HepG2 (cell line): Measurements from ENCODE around the gene UXS1. TPM values are rescaled to one million over a fixed set of nuclear protein-coding genes. Genes with fewer than 3 reads are reported as not detected.

Experiments used
- ATAC-seq: fragments of 200-7000 bp; cut with Tn5 transposase; 3 replicates; pipeline ENCODE4 v1.9.1; 2020; ENCODE audit warnings: mild to moderate bottlenecking, moderate library complexity
- BruUV-seq: library from RNA; stranded (reverse); fragments of 400-500 nt; replicated peaks from 2 replicates; lab custom pipeline; 2021; lab: Mats Ljungman, UMichigan
- CTCF ChIA-PET: fragments of 300-600 bp; formaldehyde crosslinking; extraction: SDS; loops from one replicate; lab custom pipeline; 2021; ENCODE audit warnings: low total read pairs, inconsistent platforms, low intra/inter-chr PET ratio; lab: Yijun Ruan, JAX
- POLR2A ChIA-PET: fragments of 350-600 bp; sonication (Branson Sonifier 250); formaldehyde crosslinking; loops from one replicate; lab custom pipeline; 2020; ENCODE audit warnings: antibody characterized with exemption, inconsistent platforms; lab: Yijun Ruan, JAX
- DNase-seq: peaks from one replicate; pipeline ENCODE4 v3.0.0-alpha.2; 2015; ENCODE audit warnings: low spot score
- FAIRE-seq: peaks from 3 replicates; lab custom pipeline; 2011; peaks lifted over from hg19 to GRCh38; lab: Jason Lieb, UNC
- H2AFZ ChIP-seq: one replicate; pipeline ENCODE4 v1.6.1; 2011; ENCODE audit warnings: low read length, inconsistent platforms
- H3K27ac ChIP-seq: fragments of 300-600 bp; 3 replicates; pipeline ENCODE4 v1.8.0; 2011; ENCODE audit warnings: mixed run types, mild to moderate bottlenecking, mixed read lengths, low read length, inconsistent platforms; ENCODE audit not compliant: insufficient read depth; ENCODE audit errors: extremely low read length
- H3K27me3 ChIP-seq, 2 experiments: fragments of 200-600 bp in 1 of 2; 2 replicates in 1 of 2; 3 replicates in 1 of 2; pipeline versions ENCODE4 v1.6.0 to v1.8.0; 2011; ENCODE audit warnings: low read length in 2 of 2, mild to moderate bottlenecking in 2 of 2, moderate library complexity in 2 of 2, inconsistent platforms in 1 of 2; ENCODE audit not compliant: insufficient read depth in 2 of 2, control insufficient read depth in 1 of 2
- H3K36me3 ChIP-seq, 2 experiments: fragments of 200-600 bp in 1 of 2; replicated peaks in 1 of 2; 2 replicates in 1 of 2; 3 replicates in 1 of 2; pipeline versions ENCODE4 v1.5.1 to v1.8.0; 2011; ENCODE audit warnings: low read length in 2 of 2, inconsistent platforms in 1 of 2; ENCODE audit not compliant: insufficient read depth in 2 of 2, control insufficient read depth in 1 of 2
- H3K4me1 ChIP-seq: 2 replicates; pipeline ENCODE4 v1.5.1; 2012; ENCODE audit warnings: low read length, inconsistent platforms; ENCODE audit not compliant: insufficient read depth
- H3K4me2 ChIP-seq: 2 replicates; pipeline ENCODE4 v1.6.0; 2011; ENCODE audit warnings: low read depth, low read length, inconsistent platforms
- H3K4me3 ChIP-seq, 3 experiments: fragments of 200-600 bp in 1 of 3; sonication (generic), shearing (Covaris generic) in 1 of 3; replicated peaks in 1 of 3; 2 replicates each; pipeline ENCODE4 v1.5.1; 2011 to 2016; ENCODE audit warnings: low read length in 3 of 3, inconsistent platforms in 2 of 3, low read depth in 2 of 3, mild to moderate bottlenecking in 2 of 3, control low read depth in 1 of 3, mixed read lengths in 1 of 3; ENCODE audit not compliant: insufficient read depth in 1 of 3
- H3K79me2 ChIP-seq: one replicate; pipeline ENCODE4 v1.6.1; 2011; ENCODE audit warnings: low read length, inconsistent platforms; ENCODE audit not compliant: insufficient read depth
- H3K9ac ChIP-seq: 2 replicates; pipeline ENCODE4 v1.6.0; 2011; ENCODE audit warnings: mild to moderate bottlenecking, low read depth, low read length, inconsistent platforms; ENCODE audit not compliant: insufficient read depth
- H3K9me3 ChIP-seq: 2 replicates; pipeline ENCODE4 v1.5.1; 2012; ENCODE audit warnings: mild to moderate bottlenecking, low read length
- H4K20me1 ChIP-seq: 2 replicates; pipeline ENCODE4 v1.6.0; 2011; ENCODE audit warnings: inconsistent platforms, mild to moderate bottlenecking, low read length, moderate library complexity; ENCODE audit not compliant: insufficient read depth
- BCLAF1 ChIP-seq: fragments of 450-650 bp; IDR thresholded peaks from 2 replicates; pipeline ENCODE4 v1.6.1; 2017; ENCODE audit warnings: mild to moderate bottlenecking
- CHCHD3 ChIP-seq: sonication (generic); formaldehyde crosslinking; IDR thresholded peaks from 2 replicates; pipeline ENCODE4 v1.8.0; 2022; ENCODE audit warnings: mild to moderate bottlenecking, missing genetic modification reagents, moderate library complexity
- HNF4G ChIP-seq, 2 experiments: sonication (generic) in 1 of 2; formaldehyde crosslinking in 1 of 2; IDR thresholded peaks; 2 replicates each; pipeline versions ENCODE4 v1.4.0 to v1.6.1; 2011 to 2020; ENCODE audit warnings: borderline replicate concordance in 2 of 2, low read depth in 2 of 2, mild to moderate bottlenecking in 2 of 2, low read length in 1 of 2, missing genetic modification reagents in 1 of 2, moderate library complexity in 1 of 2
- HNRNPL ChIP-seq: fragments of 200-400 bp; formaldehyde crosslinking; IDR thresholded peaks from 2 replicates; pipeline ENCODE4 v1.6.1; 2017; ENCODE audit warnings: mild to moderate bottlenecking, low read depth, low read length
- MXI1 ChIP-seq: IDR thresholded peaks from 3 replicates; pipeline ENCODE4 v1.6.1; 2012; ENCODE audit warnings: low read depth, low read length, inconsistent platforms, borderline replicate concordance
- NRL ChIP-seq: sonication (generic); formaldehyde crosslinking; IDR thresholded peaks from 2 replicates; pipeline ENCODE4 v1.5.0; 2020; ENCODE audit warnings: missing genetic modification reagents, mild to moderate bottlenecking, moderate library complexity, borderline replicate concordance
- SIX1 ChIP-seq: sonication (generic); formaldehyde crosslinking; IDR thresholded peaks from 2 replicates; pipeline ENCODE4 v1.4.0; 2020; ENCODE audit warnings: missing genetic modification reagents, borderline replicate concordance
- ZKSCAN8 ChIP-seq: IDR thresholded peaks from 2 replicates; pipeline ENCODE4 v1.6.1; 2016; ENCODE audit warnings: borderline replicate concordance, missing genetic modification reagents, missing compliant biosample characterization
- ZNF326 ChIP-seq: sonication (generic); formaldehyde crosslinking; IDR thresholded peaks from 2 replicates; pipeline ENCODE4 v1.4.0; 2020; ENCODE audit warnings: missing genetic modification reagents, borderline replicate concordance
- ZNF460 ChIP-seq: sonication (generic); formaldehyde crosslinking; IDR thresholded peaks from 2 replicates; pipeline ENCODE4 v1.5.1; 2020; ENCODE audit warnings: missing genetic modification reagents, mild to moderate bottlenecking, borderline replicate concordance
- WGBS: methylation state at CpG from one replicate; pipeline ENCODE4 v1.1.6; 2017; ENCODE audit warnings: low lambda C conversion rate; 5-methylcytosine and 5-hydroxymethylcytosine counted together
- in situ Hi-C: cut with HindIII; loops from 2 replicates; pipeline ENCODE4 v1.10.0; 2017; ENCODE audit warnings: low pct_unique_long_range_greater_than_20kb; ENCODE audit not compliant: extremely low pct_ligation_motif_present
- intact Hi-C: fragments of 100-400 bp; cut with micrococcal nuclease; formaldehyde crosslinking; loops from one replicate; pipeline ENCODE4 v1.10.0; 2022; ENCODE audit not compliant: unreplicated experiment
- polyA plus RNA-seq, 8 experiments: library from polyadenylated mRNA; depleted of rRNA in 3 of 8; stranded (reverse) in 7 of 8; unstranded in 1 of 8; fragments of >200 nt; fragmentation: Illumina TruSeq in 4 of 8; extraction: Trizol in 4 of 8; gene quantifications; 2 replicates each; pipeline versions ENCODE4 v1.2.1 to v1.2.3, GENCODE V29; 2011 to 2016; ENCODE audit warnings: low read depth in 4 of 8, missing spikeins in 1 of 8, mixed read lengths in 1 of 8; ENCODE audit not compliant: insufficient read depth in 1 of 8
- total RNA-seq, 5 experiments: library from RNA; depleted of rRNA; stranded (reverse); fragments of >200 nt; fragmentation: Illumina TruSeq; extraction: Trizol; gene quantifications; 2 replicates each; pipeline ENCODE4 v1.2.3, GENCODE V29; 2016; ENCODE audit warnings: low read depth in 1 of 5
- TF ChIP-seq, protein P1 (sequence below): sonication (generic); formaldehyde crosslinking; IDR thresholded peaks from 2 replicates; pipeline ENCODE4 v1.5.0; 2020; ENCODE audit warnings: mild to moderate bottlenecking, missing genetic modification reagents, moderate library complexity
- TF ChIP-seq, protein P2 (sequence below): sonication (generic); formaldehyde crosslinking; IDR thresholded peaks from 2 replicates; pipeline ENCODE4 v1.4.0; 2020; ENCODE audit warnings: missing genetic modification reagents
- TF ChIP-seq, protein P3 (sequence below): sonication (generic); formaldehyde crosslinking; IDR thresholded peaks from 2 replicates; pipeline ENCODE4 v1.5.1; 2020; ENCODE audit warnings: mild to moderate bottlenecking, missing genetic modification reagents, moderate library complexity

Gene UXS1
- total and polyA plus RNA-seq, 2 of the 13 experiments (the other 11 are each of a cell fraction or from before 2014, with no cell fraction given): 53.3 to 110 TPM

DNA sequence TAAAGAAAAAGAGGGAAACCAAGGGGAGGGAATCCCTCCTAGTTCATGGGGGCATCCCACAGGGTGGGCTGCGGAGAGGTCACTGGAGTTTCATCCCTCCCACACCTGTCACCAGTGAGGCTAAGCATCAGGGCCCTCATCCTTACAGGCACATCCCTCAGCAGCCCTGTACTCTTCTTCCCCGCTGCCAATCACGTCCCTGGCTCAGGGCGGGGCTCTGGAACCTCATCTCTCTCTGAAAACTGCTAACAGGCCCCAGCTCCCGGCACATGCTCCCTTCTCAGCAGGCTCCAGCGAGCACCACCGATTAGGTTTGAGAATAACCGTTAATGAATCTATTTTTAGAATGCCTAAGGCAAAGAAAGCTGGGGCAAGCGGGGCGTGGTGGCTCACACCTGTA, 13.0 kb downstream of the UXS1 start:
- BruUV-seq: no TSS peak
- ATAC-seq: peak; percentile 45
- Histone ChIP-seq H4K20me1 (peaks cover 4% of the 10 kb centered on the region; the same call in 1 of the 2 replicates), H3K9me3 (no peaks in the 10 kb centered on the region), H3K27me3 (no peaks in the 10 kb centered on the region), H3K9ac (no peak overlapping the region), H3K36me3 (peaks cover 8 to 14% of the 10 kb centered on the region in 2 experiments; a peak in 3 of 5 replicates), H3K4me1 (peaks cover 37% of the 10 kb centered on the region), H3K4me2 (peak overlapping the region; percentile 13), H3K79me2 (peaks cover 70% of the 10 kb centered on the region), H3K27ac (peak overlapping the region; percentile 4), H3K4me3 (no peak overlapping the region), H2AFZ (no peak overlapping the region)
- CTCF ChIA-PET: no interaction called here
- intact Hi-C loops: no loop called here
- POLR2A ChIA-PET: interaction anchor here (1.2 kb wide), 1 partner anchor 12 kb away, joined by 4 read pairs; no protein-coding TSS in a partner anchor
- 88% methylated on average over 10 of the region's 10 CpGs for WGBS
- DNase-seq: no peak
- no peak for FAIRE-seq
- in situ Hi-C loops: loop anchor here (10.0 to 25.0 kb wide), 2 partner anchors 56 to 844 kb away; partner anchors contain the start of genes C2orf49 and TGFBRAP1
- TF ChIP-seq, protein P1, sequence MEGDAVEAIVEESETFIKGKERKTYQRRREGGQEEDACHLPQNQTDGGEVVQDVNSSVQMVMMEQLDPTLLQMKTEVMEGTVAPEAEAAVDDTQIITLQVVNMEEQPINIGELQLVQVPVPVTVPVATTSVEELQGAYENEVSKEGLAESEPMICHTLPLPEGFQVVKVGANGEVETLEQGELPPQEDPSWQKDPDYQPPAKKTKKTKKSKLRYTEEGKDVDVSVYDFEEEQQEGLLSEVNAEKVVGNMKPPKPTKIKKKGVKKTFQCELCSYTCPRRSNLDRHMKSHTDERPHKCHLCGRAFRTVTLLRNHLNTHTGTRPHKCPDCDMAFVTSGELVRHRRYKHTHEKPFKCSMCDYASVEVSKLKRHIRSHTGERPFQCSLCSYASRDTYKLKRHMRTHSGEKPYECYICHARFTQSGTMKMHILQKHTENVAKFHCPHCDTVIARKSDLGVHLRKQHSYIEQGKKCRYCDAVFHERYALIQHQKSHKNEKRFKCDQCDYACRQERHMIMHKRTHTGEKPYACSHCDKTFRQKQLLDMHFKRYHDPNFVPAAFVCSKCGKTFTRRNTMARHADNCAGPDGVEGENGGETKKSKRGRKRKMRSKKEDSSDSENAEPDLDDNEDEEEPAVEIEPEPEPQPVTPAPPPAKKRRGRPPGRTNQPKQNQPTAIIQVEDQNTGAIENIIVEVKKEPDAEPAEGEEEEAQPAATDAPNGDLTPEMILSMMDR (CRISPR knock-in tag): no peak
- TF ChIP-seq, protein P2, sequence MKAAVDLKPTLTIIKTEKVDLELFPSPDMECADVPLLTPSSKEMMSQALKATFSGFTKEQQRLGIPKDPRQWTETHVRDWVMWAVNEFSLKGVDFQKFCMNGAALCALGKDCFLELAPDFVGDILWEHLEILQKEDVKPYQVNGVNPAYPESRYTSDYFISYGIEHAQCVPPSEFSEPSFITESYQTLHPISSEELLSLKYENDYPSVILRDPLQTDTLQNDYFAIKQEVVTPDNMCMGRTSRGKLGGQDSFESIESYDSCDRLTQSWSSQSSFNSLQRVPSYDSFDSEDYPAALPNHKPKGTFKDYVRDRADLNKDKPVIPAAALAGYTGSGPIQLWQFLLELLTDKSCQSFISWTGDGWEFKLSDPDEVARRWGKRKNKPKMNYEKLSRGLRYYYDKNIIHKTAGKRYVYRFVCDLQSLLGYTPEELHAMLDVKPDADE: no peak
- no peak for TF ChIP-seq ZNF326 (CRISPR knock-in tag)
- no peak for TF ChIP-seq HNF4G (IDR thresholded peaks at IDR 0.05; ENCODE audit: borderline replicate concordance, low read depth, low read length)
- no peak for TF ChIP-seq HNF4G (CRISPR knock-in tag; IDR thresholded peaks at IDR 0.05; ENCODE audit: borderline replicate concordance, low read depth)
- TF ChIP-seq ZKSCAN8: no peak
- TF ChIP-seq BCLAF1: no peak
- TF ChIP-seq NRL (CRISPR knock-in tag): no peak
- TF ChIP-seq MXI1: no peak
- TF ChIP-seq HNRNPL: no peak
- TF ChIP-seq ZNF460 (CRISPR knock-in tag): peak; percentile 47; the same call in 1 of the 2 replicates
- TF ChIP-seq CHCHD3 (CRISPR knock-in tag): no peak
- TF ChIP-seq SIX1: no peak
- TF ChIP-seq, protein P3, sequence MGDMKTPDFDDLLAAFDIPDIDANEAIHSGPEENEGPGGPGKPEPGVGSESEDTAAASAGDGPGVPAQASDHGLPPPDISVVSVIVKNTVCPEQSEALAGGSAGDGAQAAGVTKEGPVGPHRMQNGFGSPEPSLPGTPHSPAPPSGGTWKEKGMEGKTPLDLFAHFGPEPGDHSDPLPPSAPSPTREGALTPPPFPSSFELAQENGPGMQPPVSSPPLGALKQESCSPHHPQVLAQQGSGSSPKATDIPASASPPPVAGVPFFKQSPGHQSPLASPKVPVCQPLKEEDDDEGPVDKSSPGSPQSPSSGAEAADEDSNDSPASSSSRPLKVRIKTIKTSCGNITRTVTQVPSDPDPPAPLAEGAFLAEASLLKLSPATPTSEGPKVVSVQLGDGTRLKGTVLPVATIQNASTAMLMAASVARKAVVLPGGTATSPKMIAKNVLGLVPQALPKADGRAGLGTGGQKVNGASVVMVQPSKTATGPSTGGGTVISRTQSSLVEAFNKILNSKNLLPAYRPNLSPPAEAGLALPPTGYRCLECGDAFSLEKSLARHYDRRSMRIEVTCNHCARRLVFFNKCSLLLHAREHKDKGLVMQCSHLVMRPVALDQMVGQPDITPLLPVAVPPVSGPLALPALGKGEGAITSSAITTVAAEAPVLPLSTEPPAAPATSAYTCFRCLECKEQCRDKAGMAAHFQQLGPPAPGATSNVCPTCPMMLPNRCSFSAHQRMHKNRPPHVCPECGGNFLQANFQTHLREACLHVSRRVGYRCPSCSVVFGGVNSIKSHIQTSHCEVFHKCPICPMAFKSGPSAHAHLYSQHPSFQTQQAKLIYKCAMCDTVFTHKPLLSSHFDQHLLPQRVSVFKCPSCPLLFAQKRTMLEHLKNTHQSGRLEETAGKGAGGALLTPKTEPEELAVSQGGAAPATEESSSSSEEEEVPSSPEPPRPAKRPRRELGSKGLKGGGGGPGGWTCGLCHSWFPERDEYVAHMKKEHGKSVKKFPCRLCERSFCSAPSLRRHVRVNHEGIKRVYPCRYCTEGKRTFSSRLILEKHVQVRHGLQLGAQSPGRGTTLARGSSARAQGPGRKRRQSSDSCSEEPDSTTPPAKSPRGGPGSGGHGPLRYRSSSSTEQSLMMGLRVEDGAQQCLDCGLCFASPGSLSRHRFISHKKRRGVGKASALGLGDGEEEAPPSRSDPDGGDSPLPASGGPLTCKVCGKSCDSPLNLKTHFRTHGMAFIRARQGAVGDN (CRISPR knock-in tag): peak; percentile 31
